K562 (cell line): Measurements from ENCODE around the gene FLII. TPM values are rescaled to one million over a fixed set of nuclear protein-coding genes. Genes with fewer than 3 reads are reported as not detected.
A peak's percentile ranks its signal among the peaks of the same experiment; 100 is the strongest.

Source experiments
- ATAC-seq: fragments of 200-7000 bp; cut with Tn5 transposase; 3 replicates; pipeline ENCODE4 v1.9.1; 2020; ENCODE audit warnings: moderate library complexity
- BruUV-seq: library from RNA; stranded (reverse); fragments of 400-500 nt; replicated peaks from 2 replicates; lab custom pipeline; 2021; lab: Mats Ljungman, UMichigan
- CTCF ChIA-PET: fragments of 300-600 bp; formaldehyde crosslinking; extraction: SDS; loops from one replicate; lab custom pipeline; 2021; ENCODE audit warnings: low intra/inter-chr PET ratio; lab: Yijun Ruan, JAX
- POLR2A ChIA-PET: fragments of 300-600, 350-650 bp; sonication (Branson Sonifier 250); formaldehyde crosslinking; extraction: SDS; loops from one replicate; lab custom pipeline; 2021; ENCODE audit warnings: antibody characterized with exemption, inconsistent platforms; lab: Yijun Ruan, JAX
- DNase-seq, 4 experiments: peaks; one replicate each; pipeline versions ENCODE4 v3.0.0 to v3.0.0-alpha.2; 2011 to 2018; ENCODE audit warnings: low spot score in 3 of 4, mixed read lengths in 3 of 4; ENCODE audit errors: extremely low read depth in 1 of 4
- FAIRE-seq: peaks from 2 replicates; lab custom pipeline; 2011; peaks lifted over from hg19 to GRCh38; lab: Jason Lieb, UNC
- H2AFZ ChIP-seq: 2 replicates; pipeline ENCODE4 v1.6.0; 2011; ENCODE audit warnings: low read depth, low read length, control low read depth, inconsistent platforms
- H3K27ac ChIP-seq: fragments of 200-600 bp; 3 replicates; pipeline ENCODE4 v1.8.0; 2011; ENCODE audit warnings: low read depth, mild to moderate bottlenecking, control low read depth, inconsistent platforms, low read length, moderate library complexity, mixed read lengths; ENCODE audit errors: extremely low read depth
- H3K27me3 ChIP-seq, 2 experiments: fragments of 300-600 bp in 1 of 2; 2 replicates in 1 of 2; 3 replicates in 1 of 2; pipeline versions ENCODE4 v1.6.0 to v1.8.0; 2011; ENCODE audit warnings: inconsistent platforms in 2 of 2, low read length in 2 of 2, mild to moderate bottlenecking in 1 of 2, mixed read lengths in 1 of 2, moderate library complexity in 1 of 2; ENCODE audit not compliant: control insufficient read depth in 2 of 2, insufficient read depth in 2 of 2
- H3K36me3 ChIP-seq: fragments of 300-600 bp; 3 replicates; pipeline ENCODE4 v1.8.0; 2011; ENCODE audit warnings: mild to moderate bottlenecking, low read length, inconsistent platforms; ENCODE audit not compliant: control insufficient read depth, insufficient read depth
- H3K4me1 ChIP-seq, 2 experiments: fragments of 200-600 bp in 1 of 2; replicated peaks in 1 of 2; 2 replicates in 1 of 2; 3 replicates in 1 of 2; pipeline versions ENCODE4 v1.5.1 to v1.8.0; 2011; ENCODE audit warnings: inconsistent platforms in 2 of 2, low read length in 2 of 2, mild to moderate bottlenecking in 1 of 2, mixed read lengths in 1 of 2, moderate library complexity in 1 of 2; ENCODE audit not compliant: control insufficient read depth in 2 of 2, insufficient read depth in 2 of 2
- H3K4me2 ChIP-seq: 2 replicates; pipeline ENCODE4 v1.6.1; 2011; ENCODE audit warnings: low read length, control low read depth, inconsistent platforms, mixed read lengths; ENCODE audit not compliant: insufficient read depth
- H3K4me3 ChIP-seq: fragments of 200-600 bp; sonication (generic), shearing (Covaris generic); 2 replicates; pipeline ENCODE4 v1.5.1; 2016; ENCODE audit warnings: control low read depth, inconsistent platforms
- H3K79me2 ChIP-seq: fragments of 200-600 bp; 3 replicates; pipeline ENCODE4 v1.8.0; 2011; ENCODE audit warnings: low read length, inconsistent platforms; ENCODE audit not compliant: control insufficient read depth, insufficient read depth
- H3K9ac ChIP-seq, 2 experiments: 2 replicates each; pipeline versions ENCODE4 v1.6.0 to v1.6.1; 2011; ENCODE audit warnings: low read depth in 2 of 2, low read length in 2 of 2, control low read depth in 1 of 2, inconsistent platforms in 1 of 2, mild to moderate bottlenecking in 1 of 2, mixed read lengths in 1 of 2; ENCODE audit not compliant: insufficient read depth in 1 of 2
- H3K9me1 ChIP-seq: one replicate; pipeline ENCODE4 v1.6.0; 2011; ENCODE audit warnings: inconsistent platforms, mild to moderate bottlenecking, low read length, moderate library complexity; ENCODE audit not compliant: control insufficient read depth, insufficient read depth
- H3K9me3 ChIP-seq: replicated peaks from 2 replicates; pipeline ENCODE4 v1.5.1; 2011; ENCODE audit warnings: low read depth, low read length, inconsistent platforms; ENCODE audit not compliant: control insufficient read depth, insufficient read depth
- H4K20me1 ChIP-seq: replicated peaks from 2 replicates; pipeline ENCODE4 v1.6.1; 2011; ENCODE audit warnings: low read length, inconsistent platforms, mixed read lengths; ENCODE audit not compliant: control insufficient read depth, insufficient read depth
- POLR2G ChIP-seq: fragments of 200-400 bp; formaldehyde crosslinking; IDR thresholded peaks from 2 replicates; pipeline ENCODE4 v1.6.1; 2017; ENCODE audit warnings: low read depth, mild to moderate bottlenecking, antibody characterized with exemption, low read length, moderate library complexity
- RBFOX2 ChIP-seq: fragments of 200-400 bp; formaldehyde crosslinking; IDR thresholded peaks from 2 replicates; pipeline ENCODE4 v1.6.1; 2017; ENCODE audit warnings: low read depth, mild to moderate bottlenecking, low read length, moderate library complexity
- TFAM ChIP-seq: fragments of 250-450 bp; sonication (Bioruptor Pico); conservative IDR thresholded peaks from 2 replicates; pipeline ENCODE4 v1.5.0; 2021; ENCODE audit warnings: mild to moderate bottlenecking, moderate library complexity
- ZKSCAN3 ChIP-seq: fragments of 250-450 bp; sonication (Bioruptor Pico); IDR thresholded peaks from 2 replicates; pipeline ENCODE4 v1.4.0; 2020
- WGBS: fragments of 100-300 bp; shearing (Covaris generic); methylation state at CpG from one replicate; pipeline ENCODE4 v1.1.6; 2016; ENCODE audit warnings: low coverage, mixed read lengths; ENCODE audit not compliant: insufficient coverage; ENCODE audit errors: missing lambda C conversion rate; 5-methylcytosine and 5-hydroxymethylcytosine counted together
- in situ Hi-C: fragments of 300-500 bp; cut with MboI; formaldehyde crosslinking; loops from 4 replicates; pipeline ENCODE4 v1.15.0; 2018; ENCODE audit warnings: inconsistent platforms, mixed read lengths
- intact Hi-C: fragments of 100-400 bp; cut with micrococcal nuclease; formaldehyde crosslinking; loops from 2 replicates; pipeline ENCODE4 v1.14.2; 2022
- polyA plus RNA-seq, 8 experiments: library from polyadenylated mRNA; depleted of rRNA in 4 of 8; stranded (reverse) in 5 of 8; unstranded in 3 of 8; fragments of >200 nt; fragmentation: Nextera tagmentation in 2 of 8; fragmentation: Illumina TruSeq in 1 of 8; extraction: Ambion mirVana in 2 of 8; extraction: Trizol in 1 of 8; gene quantifications; 2 replicates each; pipeline versions ENCODE4 v1.2.1 to v1.2.3, GENCODE V29; 2011 to 2014; ENCODE audit warnings: inconsistent platforms in 1 of 8, missing spikeins in 1 of 8
- total RNA-seq, 7 experiments: library from RNA; depleted of rRNA in 6 of 7; stranded (reverse); fragments of >200 nt in 6 of 7; fragmentation: Illumina TruSeq in 2 of 7; extraction: Trizol in 2 of 7; gene quantifications; 2 replicates each; pipeline versions ENCODE4 v1.2.1 to v1.2.3, GENCODE V29; 2011 to 2021; ENCODE audit warnings: low replicate concordance in 1 of 7
- TF ChIP-seq, protein P1 (sequence below): fragments of 250-450 bp; sonication (Bioruptor Pico); IDR thresholded peaks from 2 replicates; pipeline ENCODE4 v1.8.0; 2021; ENCODE audit warnings: moderate library complexity, mild to moderate bottlenecking, inconsistent platforms

The FLII gene
- total and polyA plus RNA-seq, 9 of the 15 experiments (the other 6 are each of a cell fraction or from before 2014, with no cell fraction given): 11.7 to 126 (median 82.5) TPM

DNA sequence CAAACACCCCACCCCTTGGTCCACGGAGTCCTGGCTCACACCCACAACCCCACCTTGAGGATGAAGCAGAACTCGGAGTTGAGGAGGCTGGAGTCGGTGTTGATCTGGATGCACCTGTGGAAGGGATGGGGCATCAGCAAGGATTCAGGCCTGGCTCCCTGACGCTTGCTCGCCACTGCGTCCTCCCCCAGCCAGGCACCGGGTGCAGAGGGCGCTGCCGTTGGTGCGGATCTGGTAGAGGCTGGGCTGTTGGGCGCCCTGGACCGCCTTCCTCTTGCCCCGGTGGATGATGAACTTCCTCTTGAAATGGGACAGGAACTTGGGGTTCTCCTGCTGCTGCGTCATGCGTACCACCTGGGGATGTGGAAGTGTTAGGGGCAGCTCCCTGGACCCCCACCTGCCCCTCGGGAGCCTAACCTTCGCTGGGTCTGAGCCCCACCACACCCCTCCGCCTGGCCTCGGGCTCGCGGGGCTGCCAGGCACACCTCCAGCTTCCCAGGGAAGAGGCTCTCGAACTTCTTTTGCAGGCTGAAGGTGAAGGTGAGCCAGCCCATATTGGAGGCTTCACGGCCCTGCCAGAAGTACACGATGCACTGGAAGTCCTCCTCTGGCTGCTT is 12.3 kb downstream of the FLII start:
- BruUV-seq: no TSS peak
- no peak for ATAC-seq
- Histone ChIP-seq H3K9me1 (peaks cover 2% of the 10 kb centered on the region), H3K27ac (no peak overlapping the region; the same call in 2 of the 3 replicates), H3K4me1 (peaks cover 3 to 33% of the 10 kb centered on the region in 2 experiments; a peak in 4 of 5 replicates), H3K4me2 (no peak overlapping the region), H3K9me3 (no peaks in the 10 kb centered on the region), H2AFZ (no peak overlapping the region), H3K4me3 (no peak overlapping the region), H3K9ac (no peak overlapping the region; a peak in 2 of 4 replicates), H3K27me3 (no peaks in the 10 kb centered on the region), H4K20me1 (peaks cover 3% of the 10 kb centered on the region; the same call in 1 of the 2 replicates), H3K79me2 (no peaks in the 10 kb centered on the region), H3K36me3 (peaks cover 48% of the 10 kb centered on the region; the same call in 2 of the 3 replicates)
- intact Hi-C loops: loop anchor here (5.0 kb wide), 1 partner anchor 71 kb away; the partner anchor contains the start of gene SMCR8
- TF ChIP-seq, protein P1, sequence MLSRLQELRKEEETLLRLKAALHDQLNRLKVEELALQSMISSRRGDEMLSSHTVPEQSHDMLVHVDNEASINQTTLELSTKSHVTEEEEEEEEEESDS (CRISPR knock-in tag): no peak
- no peak for TF ChIP-seq ZKSCAN3
- 0 out of 2 replicates have a peak, but pooled peaks have one; percentile 49 for TF ChIP-seq RBFOX2
- peak; percentile 58 for TF ChIP-seq POLR2G
- no peak for TF ChIP-seq TFAM (CRISPR knock-in tag)
- ChIA-PET CTCF (no interaction called here), POLR2A (no interaction called here)
- FAIRE-seq: no peak
- in situ Hi-C loops: no loop called here
- no peak for DNase-seq
- WGBS: 84% methylated on average over 5 of the region's 24 CpGs
